SU-DHL-6 (cell line): Measurements from ENCODE around the gene DGCR6L.

Experiments used
- EZH2phosphoT487 ChIP-seq: fragments of 200-600 bp; sonication (generic), shearing (Covaris generic); conservative IDR thresholded peaks from 2 replicates; pipeline ENCODE4 v1.6.1; 2018; ENCODE audit warnings: mild to moderate bottlenecking, antibody characterized with exemption, low read length, moderate library complexity, mixed read lengths
- TF ChIP-seq, protein P1 (sequence below): fragments of 200-600 bp; sonication (generic); IDR thresholded peaks from one replicate; pipeline ENCODE4 v1.5.1; 2017; ENCODE audit warnings: antibody characterized with exemption, mild to moderate bottlenecking, low read length, moderate library complexity; ENCODE audit not compliant: insufficient read depth, poor library complexity, severe bottlenecking

DNA sequence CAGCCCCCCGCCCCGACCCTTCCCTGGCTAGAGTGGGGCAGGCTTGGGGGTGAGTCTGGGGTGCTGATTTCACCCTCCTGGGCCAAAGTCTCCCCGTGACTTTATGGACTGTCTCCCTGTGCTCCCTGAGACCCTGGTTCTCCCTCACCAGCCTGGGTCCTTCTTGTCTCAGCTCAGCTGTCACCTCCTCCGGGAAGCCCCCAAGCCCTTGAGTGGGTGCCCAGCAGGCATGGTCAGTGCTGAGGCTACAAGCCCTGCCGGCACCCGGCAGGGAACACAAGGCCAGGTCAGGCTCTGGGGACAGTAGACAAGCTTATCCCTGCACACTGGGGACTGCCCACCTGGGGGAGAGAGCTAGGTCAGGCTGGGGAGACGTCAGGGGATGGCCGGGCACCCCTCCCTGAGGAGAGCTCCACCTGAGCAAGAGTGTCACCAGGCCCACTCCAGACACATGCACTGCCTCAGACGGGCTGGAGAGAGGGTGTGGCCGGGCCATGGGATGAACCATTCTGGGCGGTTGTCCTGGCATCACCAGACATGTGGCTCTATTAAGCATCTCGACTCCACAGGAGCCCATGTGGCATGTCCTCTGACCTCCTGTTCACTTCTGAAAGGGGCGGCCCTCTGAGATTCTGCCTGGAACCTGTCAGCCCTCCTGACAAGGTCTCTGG lies 29.1 kb downstream of the DGCR6L start:
- TF ChIP-seq, protein P1, sequence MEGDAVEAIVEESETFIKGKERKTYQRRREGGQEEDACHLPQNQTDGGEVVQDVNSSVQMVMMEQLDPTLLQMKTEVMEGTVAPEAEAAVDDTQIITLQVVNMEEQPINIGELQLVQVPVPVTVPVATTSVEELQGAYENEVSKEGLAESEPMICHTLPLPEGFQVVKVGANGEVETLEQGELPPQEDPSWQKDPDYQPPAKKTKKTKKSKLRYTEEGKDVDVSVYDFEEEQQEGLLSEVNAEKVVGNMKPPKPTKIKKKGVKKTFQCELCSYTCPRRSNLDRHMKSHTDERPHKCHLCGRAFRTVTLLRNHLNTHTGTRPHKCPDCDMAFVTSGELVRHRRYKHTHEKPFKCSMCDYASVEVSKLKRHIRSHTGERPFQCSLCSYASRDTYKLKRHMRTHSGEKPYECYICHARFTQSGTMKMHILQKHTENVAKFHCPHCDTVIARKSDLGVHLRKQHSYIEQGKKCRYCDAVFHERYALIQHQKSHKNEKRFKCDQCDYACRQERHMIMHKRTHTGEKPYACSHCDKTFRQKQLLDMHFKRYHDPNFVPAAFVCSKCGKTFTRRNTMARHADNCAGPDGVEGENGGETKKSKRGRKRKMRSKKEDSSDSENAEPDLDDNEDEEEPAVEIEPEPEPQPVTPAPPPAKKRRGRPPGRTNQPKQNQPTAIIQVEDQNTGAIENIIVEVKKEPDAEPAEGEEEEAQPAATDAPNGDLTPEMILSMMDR, result no peak
- TF ChIP-seq EZH2phosphoT487, result no peak
